IPS-20b (cell line): ENCODE results near the gene ORMDL2.

Experiments used
- H3K27ac ChIP-seq: one replicate; pipeline ENCODE4 v1.5.1; 2013; ENCODE audit warnings: low read length
- H3K27me3 ChIP-seq: 2 replicates; pipeline ENCODE4 v1.6.1; 2013; ENCODE audit warnings: mild to moderate bottlenecking, low read length, inconsistent platforms; ENCODE audit not compliant: insufficient read depth
- H3K36me3 ChIP-seq: 2 replicates; pipeline ENCODE4 v1.6.1; 2013; ENCODE audit warnings: low read depth, mild to moderate bottlenecking, inconsistent platforms, low read length, moderate library complexity; ENCODE audit not compliant: insufficient read depth
- H3K4me1 ChIP-seq: 2 replicates; pipeline ENCODE4 v1.6.1; 2013; ENCODE audit warnings: mild to moderate bottlenecking, control low read depth, inconsistent platforms, low read length, moderate library complexity; ENCODE audit not compliant: insufficient read depth
- H3K4me3 ChIP-seq: 2 replicates; pipeline ENCODE4 v1.5.1; 2013; ENCODE audit warnings: mild to moderate bottlenecking, low read length, inconsistent platforms
- H3K9ac ChIP-seq: 2 replicates; pipeline ENCODE4 v1.6.1; 2013; ENCODE audit warnings: low read depth, mild to moderate bottlenecking, inconsistent platforms, low read length, moderate library complexity
- H3K9me3 ChIP-seq: 2 replicates; pipeline ENCODE4 v1.6.1; 2013; ENCODE audit warnings: mild to moderate bottlenecking, low read depth, low read length, inconsistent platforms; ENCODE audit not compliant: insufficient read depth

The ORMDL2 gene, protein sequence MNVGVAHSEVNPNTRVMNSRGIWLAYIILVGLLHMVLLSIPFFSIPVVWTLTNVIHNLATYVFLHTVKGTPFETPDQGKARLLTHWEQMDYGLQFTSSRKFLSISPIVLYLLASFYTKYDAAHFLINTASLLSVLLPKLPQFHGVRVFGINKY

DNA sequence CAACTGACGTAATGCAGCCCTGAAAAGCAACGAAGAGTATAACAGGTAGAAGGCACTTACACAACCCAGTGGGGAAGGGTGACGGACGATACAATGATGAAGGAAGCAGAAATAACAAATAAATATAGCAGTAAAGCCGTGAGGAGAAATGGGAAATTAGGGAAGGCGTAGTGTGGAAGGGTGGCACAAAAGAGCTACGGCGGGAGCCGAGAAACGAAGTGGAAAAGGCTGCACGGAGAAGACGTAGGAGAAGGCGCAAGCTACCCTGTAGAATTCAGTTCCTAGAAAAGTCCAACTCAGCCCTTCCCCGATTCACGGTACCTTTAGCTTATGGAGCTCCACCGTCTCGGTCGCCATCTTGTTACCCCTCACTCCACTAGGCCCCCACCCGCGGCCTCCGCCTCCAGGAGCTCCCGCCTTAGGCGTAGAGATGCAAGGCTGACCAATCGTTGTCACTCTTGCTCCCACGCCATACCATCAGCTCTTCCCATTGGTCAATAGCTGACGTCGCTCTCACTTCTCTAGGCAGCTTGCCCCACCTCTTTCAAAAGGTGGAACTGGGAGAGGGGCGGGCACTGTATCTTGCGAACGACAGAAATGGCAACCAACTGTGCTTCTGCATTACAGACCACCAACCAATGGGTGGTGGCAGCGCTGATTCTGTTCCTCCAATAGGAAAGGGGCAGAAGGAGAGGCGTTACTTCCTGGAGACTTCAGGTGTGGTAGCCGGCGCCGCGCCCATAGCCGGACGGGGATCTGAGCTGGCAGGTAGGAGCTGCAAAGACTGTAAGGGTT, at the start of gene ORMDL2, which contains the start of gene SARNP:
Gene ORMDL2 (plus strand): TSS at position 697 of the 795 bp plus-strand sequence. CDS start 959 bp downstream, outside the sequence.
Gene SARNP (minus strand): TSS at position 380 of the 795 bp plus-strand sequence. CDS start 23 bp downstream, at position 357.
- peak within 1 kb of the TSS; percentile 89 for H3K27ac ChIP-seq
- H3K4me1 ChIP-seq, result peaks cover 10% of the 10 kb centered on the region; the same call in 1 of the 2 replicates
- H3K9me3 ChIP-seq, result no peaks in the 10 kb centered on the region
- H3K9ac ChIP-seq, result peak within 1 kb of the TSS; percentile 98
- H3K36me3 ChIP-seq, result peaks cover 63% of the 10 kb centered on the region
- peak within 1 kb of the TSS; percentile 95 for H3K4me3 ChIP-seq
- no peaks in the 10 kb centered on the region for H3K27me3 ChIP-seq

DNA sequence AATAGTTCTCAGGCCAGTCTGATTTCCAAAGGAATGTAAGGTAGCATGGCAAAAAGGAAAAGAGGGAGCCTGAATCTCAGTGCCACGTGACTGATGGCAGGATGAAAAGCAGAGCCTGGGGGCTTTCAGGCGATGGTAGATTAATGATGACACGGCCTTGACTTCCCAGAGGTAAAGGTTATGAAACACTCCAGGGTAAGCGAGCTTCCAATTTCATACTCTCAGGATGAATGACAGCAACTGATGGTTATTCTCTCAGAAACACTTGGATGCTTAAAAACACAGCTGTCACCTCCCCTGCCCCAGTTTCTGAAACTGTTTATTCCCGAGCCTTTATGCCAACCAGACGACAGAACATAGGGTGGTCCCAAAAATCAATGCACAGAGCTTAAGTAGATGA, 46.1 kb upstream of the ORMDL2 start:
- H3K36me3 ChIP-seq, result peaks cover 66% of the 10 kb centered on the region
- no peak overlapping the region for H3K4me3 ChIP-seq
- no peak overlapping the region for H3K9ac ChIP-seq

DNA sequence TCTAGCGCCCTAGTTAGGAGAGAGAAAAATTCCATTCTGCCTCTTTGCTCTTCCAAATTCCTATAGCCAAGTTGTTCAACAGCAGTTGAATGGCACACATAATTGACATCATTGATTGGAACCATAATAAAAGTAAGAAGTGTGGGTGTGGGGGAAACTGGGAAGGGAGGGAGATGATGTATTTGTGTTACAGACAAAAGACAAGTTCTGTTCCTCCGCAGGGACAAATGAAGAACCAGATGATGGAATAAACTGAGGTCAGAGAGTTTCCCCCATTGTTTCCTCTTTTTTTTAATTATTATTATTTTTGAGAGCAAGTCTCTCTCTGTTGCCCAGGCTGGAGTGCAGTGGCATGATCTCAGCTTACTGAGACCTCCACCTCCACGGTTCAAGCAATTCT, 40.0 kb upstream of the ORMDL2 start:
- no peak overlapping the region for H3K9ac ChIP-seq
- H3K4me3 ChIP-seq, result no peak overlapping the region
- H3K27ac ChIP-seq, result no peak overlapping the region
- H3K9me3 ChIP-seq, result no peaks in the 10 kb centered on the region
- H3K27me3 ChIP-seq, result no peaks in the 10 kb centered on the region
- no peaks in the 10 kb centered on the region for H3K4me1 ChIP-seq
- peaks cover 86% of the 10 kb centered on the region for H3K36me3 ChIP-seq

More for the DNA sequence above, 46.1 kb upstream of the ORMDL2 start:
- Histone ChIP-seq H3K9me3 (no peaks in the 10 kb centered on the region), H3K4me1 (no peaks in the 10 kb centered on the region), H3K27ac (no peak overlapping the region), H3K27me3 (no peaks in the 10 kb centered on the region)

GRCh38 chr12:55780685-55781084, 37.2 kb upstream of the ORMDL2 start:
- Histone ChIP-seq H3K27me3 (no peaks in the 10 kb centered on the region), H3K4me1 (no peaks in the 10 kb centered on the region), H3K36me3 (peaks cover 94% of the 10 kb centered on the region), H3K27ac (no peak overlapping the region), H3K9me3 (no peaks in the 10 kb centered on the region), H3K9ac (no peak overlapping the region), H3K4me3 (no peak overlapping the region)

GRCh38 chr12:55788546-55788945, 29.3 kb upstream of the ORMDL2 start:
- Histone ChIP-seq H3K9ac (no peak overlapping the region), H3K27me3 (no peaks in the 10 kb centered on the region), H3K4me1 (no peaks in the 10 kb centered on the region), H3K27ac (no peak overlapping the region), H3K4me3 (no peak overlapping the region), H3K9me3 (no peaks in the 10 kb centered on the region), H3K36me3 (peaks cover 93% of the 10 kb centered on the region)

- no peaks in the 10 kb centered on the region for H3K4me1 ChIP-seq
- H3K9ac ChIP-seq, result no peak overlapping the region
- H3K27me3 ChIP-seq, result no peaks in the 10 kb centered on the region
- no peak overlapping the region for H3K27ac ChIP-seq
- H3K9me3 ChIP-seq, result no peaks in the 10 kb centered on the region
- H3K4me3 ChIP-seq, result no peak overlapping the region
- peaks cover 93% of the 10 kb centered on the region for H3K36me3 ChIP-seq
These were observed 28.7 kb upstream of the ORMDL2 start for GRCh38 chr12:55789171-55789570.

- Histone ChIP-seq H3K4me1 (no peaks in the 10 kb centered on the region), H3K27ac (no peak overlapping the region), H3K4me3 (no peak overlapping the region), H3K9me3 (no peaks in the 10 kb centered on the region), H3K27me3 (no peaks in the 10 kb centered on the region), H3K9ac (no peak overlapping the region), H3K36me3 (peaks cover 93% of the 10 kb centered on the region)
These were observed 27.9 kb upstream of the ORMDL2 start for GRCh38 chr12:55789893-55790292.

GRCh38 chr12:55795950-55796349, 21.9 kb upstream of the ORMDL2 start:
- Histone ChIP-seq H3K9me3 (no peaks in the 10 kb centered on the region), H3K9ac (no peak overlapping the region), H3K27ac (no peak overlapping the region), H3K4me1 (no peaks in the 10 kb centered on the region), H3K27me3 (no peaks in the 10 kb centered on the region), H3K4me3 (no peak overlapping the region), H3K36me3 (peaks cover 96% of the 10 kb centered on the region)

GRCh38 chr12:55797068-55797467, 20.8 kb upstream of the ORMDL2 start:
- Histone ChIP-seq H3K4me3 (no peak overlapping the region), H3K27ac (no peak overlapping the region), H3K4me1 (no peaks in the 10 kb centered on the region), H3K27me3 (no peaks in the 10 kb centered on the region), H3K9ac (no peak overlapping the region), H3K9me3 (no peaks in the 10 kb centered on the region), H3K36me3 (peaks cover 97% of the 10 kb centered on the region)

GRCh38 chr12:55797550-55797949, 20.3 kb upstream of the ORMDL2 start:
- Histone ChIP-seq H3K9me3 (no peaks in the 10 kb centered on the region), H3K36me3 (peaks cover 98% of the 10 kb centered on the region)

GRCh38 chr12:55806982-55807381, 10.9 kb upstream of the ORMDL2 start:
- Histone ChIP-seq H3K36me3 (peaks cover 61% of the 10 kb centered on the region), H3K9ac (no peak overlapping the region), H3K27ac (no peak overlapping the region), H3K4me3 (no peak overlapping the region), H3K27me3 (no peaks in the 10 kb centered on the region), H3K9me3 (no peaks in the 10 kb centered on the region), H3K4me1 (peaks cover under 1% of the 10 kb centered on the region; the same call in 1 of the 2 replicates)

More at GRCh38 chr12:55797550-55797949, 20.3 kb upstream of the ORMDL2 start:
- H3K9ac ChIP-seq, result no peak overlapping the region
- H3K27ac ChIP-seq, result no peak overlapping the region
- no peaks in the 10 kb centered on the region for H3K4me1 ChIP-seq
- H3K4me3 ChIP-seq, result no peak overlapping the region
- no peaks in the 10 kb centered on the region for H3K27me3 ChIP-seq

DNA sequence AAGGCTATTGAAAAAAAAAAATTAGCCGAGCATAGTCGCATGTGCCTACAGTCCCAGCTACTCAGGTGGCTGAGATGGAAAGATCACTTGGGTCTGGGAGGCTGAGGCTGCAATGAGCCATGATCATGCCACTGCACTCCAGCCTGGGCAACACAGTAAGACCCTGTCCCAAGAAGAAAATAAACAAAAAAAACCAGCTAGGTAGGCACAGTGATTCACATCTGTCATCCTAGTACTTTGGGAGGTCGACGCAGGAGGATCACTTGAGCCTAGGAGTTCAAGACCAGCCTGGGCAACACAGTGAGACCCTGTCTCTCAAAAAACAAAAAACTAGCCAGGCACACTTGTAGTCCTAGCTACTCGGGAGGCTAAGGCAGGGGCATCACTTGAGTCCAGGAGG, 8.6 kb upstream of the ORMDL2 start:
- Histone ChIP-seq H3K27me3 (no peaks in the 10 kb centered on the region), H3K4me1 (peaks cover 14% of the 10 kb centered on the region; the same call in 1 of the 2 replicates), H3K36me3 (peaks cover 49% of the 10 kb centered on the region), H3K9me3 (no peaks in the 10 kb centered on the region), H3K9ac (no peak overlapping the region), H3K4me3 (no peak overlapping the region), H3K27ac (no peak overlapping the region)
